ENCODE data around the gene SCG3. TPM values are rescaled to one million over a fixed set of nuclear protein-coding genes. Genes with fewer than 3 reads are reported as not detected.
"Not testable (repeated sequence)": the region's sequence is repeated elsewhere in the genome, so short reads cannot be mapped to it uniquely, and the experiment has no call there.

The SCG3 gene
- total RNA-seq, 1 experiment from 2014 or later, result 32.1 TPM

DNA sequence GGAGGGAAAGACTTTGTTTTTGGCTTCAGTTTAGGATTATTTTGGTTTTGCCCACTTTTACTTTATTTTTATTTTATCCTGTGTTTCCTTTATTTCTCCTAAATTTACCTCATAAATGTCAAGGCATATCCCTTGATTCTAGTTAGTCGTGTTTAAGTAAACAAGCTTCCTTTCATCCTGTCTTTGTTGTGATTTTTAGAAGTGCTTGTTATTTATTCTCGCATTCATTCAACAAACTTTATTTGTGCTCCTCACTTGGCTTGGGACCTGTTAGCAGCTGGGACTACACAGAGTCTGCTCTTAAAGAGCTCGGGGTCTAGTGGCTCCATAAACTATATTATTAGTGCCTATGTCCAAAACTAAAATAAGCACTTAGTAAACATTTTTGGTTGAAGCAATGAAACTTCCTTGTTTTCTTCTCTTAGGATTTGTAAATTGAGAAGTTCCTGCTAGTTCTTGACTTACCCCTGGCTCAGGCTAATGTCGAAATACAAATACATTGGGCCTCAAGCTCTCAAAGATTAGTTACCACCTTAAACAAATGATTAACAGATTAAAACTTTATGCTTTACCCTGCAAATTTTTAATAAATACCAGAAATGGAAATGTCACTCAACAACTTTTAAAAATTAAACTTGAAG, 39.7 kb upstream of the SCG3 start:
- Mint-ChIP-seq H3K27ac (no peak overlapping the region), H3K27me3 (ENCODE audit: low read depth) (peaks cover 26% of the 10 kb centered on the region), H3K4me3 (no peak overlapping the region), H3K9me3 (0 out of 2 replicates have a peak, but pooled peaks cover 3% of the 10 kb centered on the region), H3K4me1 (no peaks in the 10 kb centered on the region), H3K36me3 (no peaks in the 10 kb centered on the region)
- TF ChIP-seq, protein P1, sequence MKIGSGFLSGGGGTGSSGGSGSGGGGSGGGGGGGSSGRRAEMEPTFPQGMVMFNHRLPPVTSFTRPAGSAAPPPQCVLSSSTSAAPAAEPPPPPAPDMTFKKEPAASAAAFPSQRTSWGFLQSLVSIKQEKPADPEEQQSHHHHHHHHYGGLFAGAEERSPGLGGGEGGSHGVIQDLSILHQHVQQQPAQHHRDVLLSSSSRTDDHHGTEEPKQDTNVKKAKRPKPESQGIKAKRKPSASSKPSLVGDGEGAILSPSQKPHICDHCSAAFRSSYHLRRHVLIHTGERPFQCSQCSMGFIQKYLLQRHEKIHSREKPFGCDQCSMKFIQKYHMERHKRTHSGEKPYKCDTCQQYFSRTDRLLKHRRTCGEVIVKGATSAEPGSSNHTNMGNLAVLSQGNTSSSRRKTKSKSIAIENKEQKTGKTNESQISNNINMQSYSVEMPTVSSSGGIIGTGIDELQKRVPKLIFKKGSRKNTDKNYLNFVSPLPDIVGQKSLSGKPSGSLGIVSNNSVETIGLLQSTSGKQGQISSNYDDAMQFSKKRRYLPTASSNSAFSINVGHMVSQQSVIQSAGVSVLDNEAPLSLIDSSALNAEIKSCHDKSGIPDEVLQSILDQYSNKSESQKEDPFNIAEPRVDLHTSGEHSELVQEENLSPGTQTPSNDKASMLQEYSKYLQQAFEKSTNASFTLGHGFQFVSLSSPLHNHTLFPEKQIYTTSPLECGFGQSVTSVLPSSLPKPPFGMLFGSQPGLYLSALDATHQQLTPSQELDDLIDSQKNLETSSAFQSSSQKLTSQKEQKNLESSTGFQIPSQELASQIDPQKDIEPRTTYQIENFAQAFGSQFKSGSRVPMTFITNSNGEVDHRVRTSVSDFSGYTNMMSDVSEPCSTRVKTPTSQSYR (CRISPR knock-in tag; IDR thresholded peaks at IDR 0.05), result no peak
- TF ChIP-seq, protein P2, sequence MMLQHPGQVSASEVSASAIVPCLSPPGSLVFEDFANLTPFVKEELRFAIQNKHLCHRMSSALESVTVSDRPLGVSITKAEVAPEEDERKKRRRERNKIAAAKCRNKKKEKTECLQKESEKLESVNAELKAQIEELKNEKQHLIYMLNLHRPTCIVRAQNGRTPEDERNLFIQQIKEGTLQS (CRISPR knock-in tag; conservative IDR thresholded peaks at IDR 0.05), result no peak
- TF ChIP-seq NFE2L1 (CRISPR knock-in tag; IDR thresholded peaks at IDR 0.05), result no peak
- TF ChIP-seq ESRRA (CRISPR knock-in tag; IDR thresholded peaks at IDR 0.05; ENCODE audit: borderline replicate concordance), result no peak
- TF ChIP-seq, protein P3, sequence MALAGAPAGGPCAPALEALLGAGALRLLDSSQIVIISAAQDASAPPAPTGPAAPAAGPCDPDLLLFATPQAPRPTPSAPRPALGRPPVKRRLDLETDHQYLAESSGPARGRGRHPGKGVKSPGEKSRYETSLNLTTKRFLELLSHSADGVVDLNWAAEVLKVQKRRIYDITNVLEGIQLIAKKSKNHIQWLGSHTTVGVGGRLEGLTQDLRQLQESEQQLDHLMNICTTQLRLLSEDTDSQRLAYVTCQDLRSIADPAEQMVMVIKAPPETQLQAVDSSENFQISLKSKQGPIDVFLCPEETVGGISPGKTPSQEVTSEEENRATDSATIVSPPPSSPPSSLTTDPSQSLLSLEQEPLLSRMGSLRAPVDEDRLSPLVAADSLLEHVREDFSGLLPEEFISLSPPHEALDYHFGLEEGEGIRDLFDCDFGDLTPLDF (CRISPR knock-in tag; IDR thresholded peaks at IDR 0.05), result no peak
- no peak for TF ChIP-seq ZBTB21 (CRISPR knock-in tag; IDR thresholded peaks at IDR 0.05; ENCODE audit: borderline replicate concordance)
- TF ChIP-seq NFYB (CRISPR knock-in tag; conservative IDR thresholded peaks at IDR 0.05; ENCODE audit: low read depth), result no peak
- no peak for ATAC-seq
- DNase-seq (ENCODE audit: low spot score), result no peak
- ChIA-PET CTCF (interaction anchor here (1.3 to 3.9 kb wide), 2 partner anchors 9 to 135 kb away, joined by 7 to 11 read pairs; no protein-coding TSS in a partner anchor), POLR2A (no interaction called here)

DNA sequence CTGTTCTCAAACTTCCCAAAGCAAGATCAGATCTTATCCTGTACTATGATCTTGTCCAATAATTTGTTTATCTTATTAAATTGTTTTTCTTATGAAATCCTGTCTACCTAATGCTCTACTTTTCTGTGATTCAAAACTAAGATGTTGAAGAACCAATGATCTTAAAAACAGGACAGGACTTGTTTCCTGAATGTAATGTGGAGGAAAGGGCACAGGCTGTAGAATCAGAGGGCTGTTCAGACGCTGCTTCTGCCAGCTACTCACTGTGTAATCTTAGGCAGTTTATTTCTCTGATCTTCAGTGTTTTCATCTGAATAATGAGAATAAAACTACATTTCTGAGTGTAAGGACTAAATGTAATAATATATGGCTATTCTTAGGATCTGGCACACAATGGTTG, 38.6 kb upstream of the SCG3 start:
- H3K36me3 Mint-ChIP-seq, result no peaks in the 10 kb centered on the region
- DNase-seq (ENCODE audit: low spot score) (no peak), ATAC-seq (no peak)
- CTCF ChIA-PET, result no interaction called here
- no peak for TF ChIP-seq ZNF263 (CRISPR knock-in tag; IDR thresholded peaks at IDR 0.05; ENCODE audit: low read depth)
- no peaks in the 10 kb centered on the region for H3K4me1 Mint-ChIP-seq
- POLR2A ChIA-PET, result no interaction called here
- no peak overlapping the region for H3K27ac Mint-ChIP-seq
- no peak overlapping the region for H3K4me3 Mint-ChIP-seq
- peaks cover 15% of the 10 kb centered on the region for H3K27me3 Mint-ChIP-seq (ENCODE audit: low read depth)
- 0 out of 2 replicates have a peak, but pooled peaks cover 3% of the 10 kb centered on the region for H3K9me3 Mint-ChIP-seq

DNA sequence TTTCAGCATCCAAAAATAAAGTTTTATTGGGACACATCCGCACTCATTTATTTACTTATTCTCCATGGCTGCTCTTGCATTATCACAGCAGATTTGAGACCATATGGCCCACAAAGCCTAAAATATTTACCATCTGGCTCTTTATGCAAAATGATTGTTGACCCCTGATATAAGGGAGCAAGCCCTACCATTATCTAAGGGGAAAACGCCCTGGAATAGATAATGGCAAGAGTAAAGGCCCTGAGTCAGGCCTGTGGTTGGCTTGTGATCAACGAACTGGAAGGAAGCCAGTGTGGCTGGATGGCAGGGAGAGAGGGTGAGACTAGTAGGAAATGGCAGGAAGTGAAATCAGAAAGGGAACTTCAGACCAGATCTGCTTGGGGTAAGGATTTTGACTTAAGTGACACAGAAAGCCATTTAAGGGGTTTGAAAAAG, 34.2 kb upstream of the SCG3 start:
- Mint-ChIP-seq H3K36me3 (no peaks in the 10 kb centered on the region), H3K27ac (no peak overlapping the region), H3K4me3 (no peak overlapping the region), H3K9me3 (no peaks in the 10 kb centered on the region), H3K4me1 (no peaks in the 10 kb centered on the region), H3K27me3 (ENCODE audit: low read depth) (no peaks in the 10 kb centered on the region)
- no peak for ATAC-seq
- no peak for DNase-seq (ENCODE audit: low spot score)
- ChIA-PET CTCF (interaction anchor here (3.6 kb wide), 1 partner anchor 129 kb away, joined by 23 read pairs; no protein-coding TSS in a partner anchor), POLR2A (interaction anchor here (0.7 kb wide), 1 partner anchor 25 kb away, joined by 3 read pairs; no protein-coding TSS in a partner anchor)
- TF ChIP-seq CREM (CRISPR knock-in tag; IDR thresholded peaks at IDR 0.05) (no peak), NR3C1 (CRISPR knock-in tag; conservative IDR thresholded peaks at IDR 0.05; ENCODE audit: low read depth) (no peak), ESRRA (CRISPR knock-in tag; IDR thresholded peaks at IDR 0.05; ENCODE audit: borderline replicate concordance) (no peak), KAT7 (CRISPR knock-in tag; IDR thresholded peaks at IDR 0.05; ENCODE audit: borderline replicate concordance) (no peak), NR2C2 (CRISPR knock-in tag; IDR thresholded peaks at IDR 0.05) (no peak), SMAD4 (CRISPR knock-in tag; IDR thresholded peaks at IDR 0.05) (no peak)
- TF ChIP-seq, protein P4, sequence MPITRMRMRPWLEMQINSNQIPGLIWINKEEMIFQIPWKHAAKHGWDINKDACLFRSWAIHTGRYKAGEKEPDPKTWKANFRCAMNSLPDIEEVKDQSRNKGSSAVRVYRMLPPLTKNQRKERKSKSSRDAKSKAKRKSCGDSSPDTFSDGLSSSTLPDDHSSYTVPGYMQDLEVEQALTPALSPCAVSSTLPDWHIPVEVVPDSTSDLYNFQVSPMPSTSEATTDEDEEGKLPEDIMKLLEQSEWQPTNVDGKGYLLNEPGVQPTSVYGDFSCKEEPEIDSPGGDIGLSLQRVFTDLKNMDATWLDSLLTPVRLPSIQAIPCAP (CRISPR knock-in tag; IDR thresholded peaks at IDR 0.05), result no peak
- TF ChIP-seq, protein P5, sequence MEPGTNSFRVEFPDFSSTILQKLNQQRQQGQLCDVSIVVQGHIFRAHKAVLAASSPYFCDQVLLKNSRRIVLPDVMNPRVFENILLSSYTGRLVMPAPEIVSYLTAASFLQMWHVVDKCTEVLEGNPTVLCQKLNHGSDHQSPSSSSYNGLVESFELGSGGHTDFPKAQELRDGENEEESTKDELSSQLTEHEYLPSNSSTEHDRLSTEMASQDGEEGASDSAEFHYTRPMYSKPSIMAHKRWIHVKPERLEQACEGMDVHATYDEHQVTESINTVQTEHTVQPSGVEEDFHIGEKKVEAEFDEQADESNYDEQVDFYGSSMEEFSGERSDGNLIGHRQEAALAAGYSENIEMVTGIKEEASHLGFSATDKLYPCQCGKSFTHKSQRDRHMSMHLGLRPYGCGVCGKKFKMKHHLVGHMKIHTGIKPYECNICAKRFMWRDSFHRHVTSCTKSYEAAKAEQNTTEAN (CRISPR knock-in tag; IDR thresholded peaks at IDR 0.05), result no peak
- TF ChIP-seq, protein P6, sequence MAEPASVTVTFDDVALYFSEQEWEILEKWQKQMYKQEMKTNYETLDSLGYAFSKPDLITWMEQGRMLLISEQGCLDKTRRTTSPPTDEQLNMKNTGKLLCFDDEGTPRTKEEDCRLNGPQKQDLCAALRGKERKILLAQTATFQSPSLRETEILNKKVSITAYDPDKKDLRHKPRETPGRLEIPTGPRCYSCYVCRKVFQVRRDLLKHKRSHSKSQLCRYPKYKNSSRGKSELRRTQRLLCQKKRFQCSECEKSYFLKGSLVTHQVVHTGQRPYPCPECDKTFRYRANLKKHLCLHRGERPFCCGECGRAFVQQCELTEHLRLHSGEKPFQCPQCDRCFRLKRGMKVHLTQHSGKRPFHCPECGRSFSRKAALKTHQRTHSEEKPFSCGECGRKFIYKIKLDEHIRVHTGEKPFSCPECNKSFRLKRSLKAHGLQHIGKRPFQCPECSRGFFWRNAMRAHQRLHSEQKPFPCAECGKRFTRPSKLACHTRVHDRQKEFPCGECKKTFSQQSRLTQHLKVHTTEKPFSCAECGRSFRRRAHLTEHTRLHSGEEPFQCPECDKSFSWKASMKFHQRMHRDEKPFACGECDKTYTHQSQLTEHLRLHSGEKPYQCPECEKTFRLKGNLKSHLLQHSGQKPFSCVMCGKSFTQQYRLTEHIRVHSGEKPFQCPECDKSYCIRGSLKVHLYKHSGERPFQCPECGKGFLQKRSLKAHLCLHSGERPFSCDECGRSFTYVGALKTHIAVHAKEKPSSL (CRISPR knock-in tag; conservative IDR thresholded peaks at IDR 0.05), result no peak

DNA sequence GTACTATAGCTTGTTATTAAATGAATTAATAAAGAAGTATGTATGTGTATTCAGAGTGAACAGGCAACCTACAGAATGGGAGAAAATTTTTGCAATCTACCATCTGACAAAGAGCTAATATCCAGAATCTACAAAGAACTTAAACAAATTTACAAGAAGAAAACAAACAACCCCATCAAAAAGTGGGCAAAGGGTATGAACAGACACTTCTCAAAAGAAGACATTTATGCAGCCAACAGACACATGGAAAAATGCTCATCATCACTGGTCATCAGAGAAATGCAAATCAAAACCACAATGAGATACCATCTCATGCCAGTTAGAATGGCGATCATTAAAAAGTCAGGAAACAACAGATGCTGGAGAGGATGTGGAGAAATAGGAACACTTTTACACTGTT, 33.2 kb upstream of the SCG3 start:
- H3K27me3 Mint-ChIP-seq (ENCODE audit: low read depth); DNase-seq (ENCODE audit: low spot score); H3K4me1 Mint-ChIP-seq; H3K27ac Mint-ChIP-seq; ATAC-seq; H3K9me3 Mint-ChIP-seq; H3K4me3 Mint-ChIP-seq; H3K36me3 Mint-ChIP-seq; POLR2A ChIA-PET: not testable (repeated sequence)
- CTCF ChIA-PET, result interaction anchor here (3.6 kb wide), 1 partner anchor 128 kb away, joined by 23 read pairs; no protein-coding TSS in a partner anchor

DNA sequence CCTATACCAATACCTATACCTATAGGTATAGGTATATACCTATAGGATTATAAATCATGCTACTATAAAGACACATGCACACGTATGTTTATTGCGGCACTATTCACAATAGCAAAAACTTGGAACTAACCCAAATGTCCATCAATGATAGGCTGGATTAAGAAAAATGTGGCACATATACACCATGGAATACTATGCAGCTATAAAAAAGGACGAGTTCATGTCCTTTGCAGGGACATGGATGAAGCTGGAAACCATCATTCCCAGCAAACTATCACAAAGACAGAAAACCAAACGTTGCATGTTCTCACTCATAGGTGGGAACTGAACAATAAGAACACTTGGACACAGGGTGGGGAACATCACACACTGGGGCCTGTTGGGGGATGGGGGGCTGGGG, 32.7 kb upstream of the SCG3 start:
- DNase-seq (ENCODE audit: low spot score); H3K4me1 Mint-ChIP-seq; POLR2A ChIA-PET; H3K27me3 Mint-ChIP-seq (ENCODE audit: low read depth); H3K36me3 Mint-ChIP-seq; ATAC-seq; H3K9me3 Mint-ChIP-seq; H3K27ac Mint-ChIP-seq; H3K4me3 Mint-ChIP-seq: not testable (repeated sequence)
- CTCF ChIA-PET, result interaction anchor here (3.6 to 3.8 kb wide), 2 partner anchors 128 kb away, joined by 23 to 181 read pairs; no protein-coding TSS in a partner anchor

Data from WTC11 (cell line).